GM12801 (cell line): ENCODE measurements around the gene RPA3.

ENCODE experiments used
- CTCF ChIP-seq: IDR thresholded peaks from one replicate; pipeline ENCODE4 v1.5.1; 2011; ENCODE audit warnings: control low read depth; ENCODE audit not compliant: insufficient read length; ENCODE audit errors: extremely low read depth

Gene RPA3

GRCh38 chr7:7667187-7667586 lies 51.2 kb downstream of the RPA3 start:
- TF ChIP-seq CTCF: no peak

- no peak for TF ChIP-seq CTCF
These were observed 53.4 kb downstream of the RPA3 start for GRCh38 chr7:7665031-7665430.

- no peak for TF ChIP-seq CTCF
These were observed 54.1 kb downstream of the RPA3 start for GRCh38 chr7:7664291-7664690.

- TF ChIP-seq CTCF: no peak
These were observed 55.9 kb downstream of the RPA3 start for GRCh38 chr7:7662527-7662926.

- TF ChIP-seq CTCF: no peak
These were observed 63.3 kb downstream of the RPA3 start for GRCh38 chr7:7654964-7655715.

GRCh38 chr7:7653593-7654187 lies 64.7 kb downstream of the RPA3 start:
- no peak for TF ChIP-seq CTCF

GRCh38 chr7:7652798-7653540 lies 65.4 kb downstream of the RPA3 start:
- no peak for TF ChIP-seq CTCF
